HFFc6 (cell line): ENCODE results near the gene PCDHGC3. TPM values are rescaled to one million over a fixed set of nuclear protein-coding genes. Genes with fewer than 3 reads are reported as not detected.

ENCODE experiments used
- DNase-seq: peaks from one replicate; pipeline ENCODE4 v3.0.0-alpha.2; 2018
- H3K27ac Mint-ChIP-seq: 2 replicates; pipeline ENCODE4 v1.8.0; 2020; ENCODE audit warnings: mild to moderate bottlenecking, mixed read lengths
- H3K27me3 Mint-ChIP-seq: 2 replicates; pipeline ENCODE4 v1.8.0; 2021; ENCODE audit warnings: mild to moderate bottlenecking, moderate library complexity, mixed read lengths; ENCODE audit not compliant: insufficient read depth
- H3K36me3 Mint-ChIP-seq: 2 replicates; pipeline ENCODE4 v1.8.0; 2021; ENCODE audit warnings: low read depth, mixed read lengths
- H3K4me1 Mint-ChIP-seq: 2 replicates; pipeline ENCODE4 v1.8.0; 2020; ENCODE audit warnings: low read depth, mixed read lengths
- H3K4me3 Mint-ChIP-seq: 2 replicates; pipeline ENCODE4 v1.8.0; 2020; ENCODE audit warnings: mild to moderate bottlenecking, moderate library complexity, mixed read lengths
- H3K9me3 Mint-ChIP-seq: 2 replicates; pipeline ENCODE4 v1.8.0; 2020; ENCODE audit warnings: mild to moderate bottlenecking, mixed read lengths
- CTCF ChIP-seq: fragments of 200-600 bp; sonication (generic); IDR thresholded peaks from 2 replicates; pipeline ENCODE4 v1.5.0; 2021; ENCODE audit warnings: antibody characterized with exemption, mild to moderate bottlenecking
- total RNA-seq, 6 experiments: library from RNA; stranded (reverse); fragmentation: NEBNext Ultra II Directional; extraction: Animal tissue kit (Norgen Biotek cat#: 25700); gene quantifications; 2 replicates in 1 of 6; 3 replicates in 5 of 6; pipeline ENCODE4 v1.2.3, GENCODE V29; 2021

The PCDHGC3 gene
- total RNA-seq, 6 experiments from 2014 or later, result 126 to 150 (median 132) TPM

- TF ChIP-seq CTCF, result no peak
- Mint-ChIP-seq H3K4me3 (peak overlapping the region; percentile 87), H3K4me1 (peaks cover 74% of the 10 kb centered on the region), H3K9me3 (no peaks in the 10 kb centered on the region), H3K36me3 (peaks cover 47% of the 10 kb centered on the region), H3K27me3 (peaks cover 2% of the 10 kb centered on the region; the same call in 1 of the 2 replicates), H3K27ac (peak overlapping the region; percentile 97)
- no peak for DNase-seq
These were observed 48.2 kb downstream of the PCDHGC3 start for GRCh38 chr5:141523991-141524390.

DNA sequence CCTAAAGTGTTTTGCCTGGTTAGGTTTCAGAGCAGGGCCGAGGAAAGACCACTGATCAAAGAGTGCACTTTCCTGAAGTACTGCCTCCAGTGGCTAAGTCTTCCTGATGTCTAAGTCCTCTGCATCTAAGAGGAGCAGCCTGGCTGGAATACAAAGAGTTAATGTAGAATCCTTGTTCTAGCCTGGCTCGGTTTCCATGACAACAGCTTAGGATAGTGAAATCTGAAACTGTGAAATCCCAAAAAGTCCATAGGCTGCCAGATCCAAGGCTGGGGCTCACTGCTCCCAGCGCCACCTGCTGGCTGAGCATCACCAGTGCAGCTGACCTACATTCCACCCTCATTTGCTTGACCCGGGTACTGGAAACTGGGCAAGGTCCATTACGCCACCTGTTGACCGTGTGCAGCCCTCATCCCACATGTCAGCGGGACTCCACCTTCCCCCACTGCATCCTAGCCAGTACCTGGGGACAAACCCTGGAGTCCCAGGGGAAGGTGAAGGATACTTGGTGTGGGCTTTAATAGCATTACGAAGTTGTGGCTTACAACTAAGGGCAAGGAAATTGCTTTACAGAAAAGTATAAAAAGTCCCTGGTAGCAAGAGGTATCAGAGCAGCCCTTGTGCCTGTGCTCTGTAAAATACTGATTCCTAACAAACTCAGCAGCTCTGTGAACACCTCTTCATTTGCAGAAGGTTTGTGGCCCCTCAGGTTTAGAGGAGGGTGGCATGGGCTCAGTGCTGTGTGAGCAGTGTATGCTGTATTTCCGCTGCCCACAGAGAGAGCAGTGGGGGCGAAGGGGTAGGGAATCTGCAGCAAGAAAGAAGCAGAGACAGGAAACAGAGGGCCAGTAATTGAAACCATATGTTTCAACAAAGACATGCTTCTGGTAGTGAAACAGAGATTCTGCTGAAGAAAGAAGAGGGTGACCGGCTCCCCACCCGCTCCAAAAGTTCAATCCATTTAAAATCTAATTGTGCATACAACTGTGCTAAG, 49.1 kb downstream of the PCDHGC3 start:
- Mint-ChIP-seq H3K36me3 (peaks cover 38% of the 10 kb centered on the region), H3K9me3 (no peaks in the 10 kb centered on the region), H3K4me1 (peaks cover 65% of the 10 kb centered on the region), H3K27me3 (peaks cover 2% of the 10 kb centered on the region; the same call in 1 of the 2 replicates), H3K27ac (peak overlapping the region; percentile 97), H3K4me3 (peak overlapping the region; percentile 87)
- TF ChIP-seq CTCF, result peak; percentile 100
- DNase-seq, result peak; percentile 97

DNA sequence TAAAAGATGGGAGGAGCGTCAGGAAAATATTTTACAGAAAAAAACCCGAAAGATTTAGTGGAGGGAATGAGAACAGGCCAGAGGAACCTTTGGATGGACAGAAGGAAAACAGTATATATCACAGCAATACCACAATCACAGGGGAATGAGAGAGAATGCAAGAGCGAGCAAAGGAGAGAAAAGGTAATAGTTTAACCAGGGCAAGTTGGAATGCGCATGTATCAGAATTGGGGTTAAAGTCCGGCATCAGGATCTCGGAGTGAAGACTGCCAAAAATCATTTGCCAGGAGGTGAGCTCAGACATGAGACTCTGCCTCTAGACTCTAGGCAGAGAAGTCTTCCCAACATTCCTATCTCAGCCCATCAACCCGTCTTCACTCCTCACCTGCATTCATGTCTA, 49.9 kb downstream of the PCDHGC3 start:
- TF ChIP-seq CTCF, result no peak
- H3K4me1 Mint-ChIP-seq, result peaks cover 57% of the 10 kb centered on the region
- peak overlapping the region; percentile 87 for H3K4me3 Mint-ChIP-seq
- H3K27me3 Mint-ChIP-seq, result peaks cover 2% of the 10 kb centered on the region; the same call in 1 of the 2 replicates
- no peak for DNase-seq
- no peaks in the 10 kb centered on the region for H3K9me3 Mint-ChIP-seq
- peaks cover 31% of the 10 kb centered on the region for H3K36me3 Mint-ChIP-seq
- peak overlapping the region; percentile 97 for H3K27ac Mint-ChIP-seq

- TF ChIP-seq CTCF, result no peak
- DNase-seq, result no peak
- Mint-ChIP-seq H3K4me3 (no peak overlapping the region), H3K4me1 (peaks cover 40% of the 10 kb centered on the region), H3K27me3 (peaks cover 2% of the 10 kb centered on the region; the same call in 1 of the 2 replicates), H3K36me3 (peaks cover 26% of the 10 kb centered on the region), H3K27ac (no peak overlapping the region; the same call in 1 of the 2 replicates), H3K9me3 (no peaks in the 10 kb centered on the region)
These were observed 51.7 kb downstream of the PCDHGC3 start for GRCh38 chr5:141527426-141527825.

Other genes with a start within 250 kb of the PCDHGC3 start
- 1 to 10 TPM in 3 of 6 experiments, under 1 TPM in 3; 0.45 to 1.4 (median 0.99) TPM for gene PCDHB15, start 230.6 kb upstream of the PCDHGC3 start, total RNA-seq
- under 1 TPM in 1 of 6 experiments, not detected in 5; 0.17 TPM for gene SLC25A2, start 171.9 kb upstream of the PCDHGC3 start, total RNA-seq
- 10 to 100 TPM; 72.7 to 98.9 (median 74.8) TPM for gene TAF7, start 155.2 kb upstream of the PCDHGC3 start, total RNA-seq
- gene PCDHGA1, start 145.5 kb upstream of the PCDHGC3 start, total RNA-seq, result 1 to 10 TPM in 4 of 6 experiments, under 1 TPM in 2; 0.91 to 1.6 (median 1.2) TPM
- 1 to 10 TPM; 1.3 to 3.7 (median 1.5) TPM for gene PCDHGA2, start 137.2 kb upstream of the PCDHGC3 start, total RNA-seq
- gene PCDHGA3, start 132.1 kb upstream of the PCDHGC3 start, total RNA-seq, result 10 to 100 TPM in 1 of 6 experiments, 1 to 10 TPM in 5; 1.9 to 10.2 (median 2.7) TPM
- gene PCDHGB1, start 125.9 kb upstream of the PCDHGC3 start, total RNA-seq, result 1 to 10 TPM; 2.6 to 4.5 (median 3.4) TPM
- 1 to 10 TPM; 3.6 to 6.3 (median 5.2) TPM for gene PCDHGA4, start 120.9 kb upstream of the PCDHGC3 start, total RNA-seq
- gene PCDHGB2, start 116.0 kb upstream of the PCDHGC3 start, total RNA-seq, result 10 to 100 TPM in 1 of 6 experiments, 1 to 10 TPM in 5; 4.4 to 10.3 (median 5.5) TPM
- 1 to 10 TPM in 3 of 6 experiments, under 1 TPM in 3; 0.74 to 1.8 (median 1.0) TPM for gene PCDHGA5, start 111.8 kb upstream of the PCDHGC3 start, total RNA-seq
- gene PCDHGB3, start 105.7 kb upstream of the PCDHGC3 start, total RNA-seq, result 1 to 10 TPM; 3.9 to 4.5 (median 4.3) TPM
- 1 to 10 TPM; 1.8 to 2.8 (median 2.8) TPM for gene PCDHGA6, start 102.1 kb upstream of the PCDHGC3 start, total RNA-seq
- 10 to 100 TPM in 4 of 6 experiments, 1 to 10 TPM in 2; 2.4 to 12.5 (median 11.6) TPM for gene PCDHGA7, start 93.2 kb upstream of the PCDHGC3 start, total RNA-seq
- gene PCDHGB4, start 88.3 kb upstream of the PCDHGC3 start, total RNA-seq, result 10 to 100 TPM in 4 of 6 experiments, 1 to 10 TPM in 2; 2.4 to 19.6 (median 16.6) TPM
- gene PCDHGA8, start 83.3 kb upstream of the PCDHGC3 start, total RNA-seq, result 1 to 10 TPM in 1 of 6 experiments, under 1 TPM in 5; 0.52 to 1.0 (median 0.90) TPM
- gene PCDHGB5, start 78.0 kb upstream of the PCDHGC3 start, total RNA-seq, result 10 to 100 TPM in 2 of 6 experiments, 1 to 10 TPM in 4; 8.8 to 14.6 (median 9.6) TPM
- gene PCDHGA9, start 73.2 kb upstream of the PCDHGC3 start, total RNA-seq, result 1 to 10 TPM in 2 of 6 experiments, under 1 TPM in 4; 0.69 to 1.6 (median 0.88) TPM
- 1 to 10 TPM in 4 of 6 experiments, under 1 TPM in 2; 0.79 to 1.4 (median 1.1) TPM for gene PCDHGB6, start 67.9 kb upstream of the PCDHGC3 start, total RNA-seq
- 1 to 10 TPM in 1 of 6 experiments, under 1 TPM in 5; 0.61 to 1.3 (median 0.78) TPM for gene PCDHGA10, start 63.0 kb upstream of the PCDHGC3 start, total RNA-seq
- gene PCDHGB7, start 58.3 kb upstream of the PCDHGC3 start, total RNA-seq, result 10 to 100 TPM in 2 of 6 experiments, 1 to 10 TPM in 4; 5.8 to 21.7 (median 6.8) TPM
- gene PCDHGA11, start 54.9 kb upstream of the PCDHGC3 start, total RNA-seq, result 10 to 100 TPM in 3 of 6 experiments, 1 to 10 TPM in 3; 2.3 to 11.4 (median 9.8) TPM
- gene PCDHGA12, start 45.5 kb upstream of the PCDHGC3 start, total RNA-seq, result 10 to 100 TPM in 4 of 6 experiments, 1 to 10 TPM in 2; 8.8 to 21.0 (median 18.9) TPM
- 1 to 10 TPM in 1 of 6 experiments, under 1 TPM in 5; 0.34 to 1.4 (median 0.62) TPM for gene PCDHGC4, start 9.1 kb downstream of the PCDHGC3 start, total RNA-seq
- gene PCDHGC5, start 13.1 kb downstream of the PCDHGC3 start, total RNA-seq, result 1 to 10 TPM; 2.3 to 5.7 (median 2.7) TPM
- 100 to 1,000 TPM; 105 to 119 (median 109) TPM for gene DIAPH1, start 143.0 kb downstream of the PCDHGC3 start, total RNA-seq
- gene HDAC3, start 160.9 kb downstream of the PCDHGC3 start, total RNA-seq, result 10 to 100 TPM; 52.1 to 63.7 (median 55.1) TPM
- 1 to 10 TPM; 2.2 to 4.4 (median 3.0) TPM for gene RELL2, start 161.0 kb downstream of the PCDHGC3 start, total RNA-seq
- 10 to 100 TPM; 20.8 to 31.7 (median 25.3) TPM for gene FCHSD1, start 175.5 kb downstream of the PCDHGC3 start, total RNA-seq
- 10 to 100 TPM in 5 of 6 experiments, 1 to 10 TPM in 1; 9.0 to 14.7 (median 13.2) TPM for gene ARAP3, start 206.3 kb downstream of the PCDHGC3 start, total RNA-seq